SH-SY5Y (cell line): Measurements from ENCODE around the gene SMAGP.

Source experiments
- GATA2 ChIP-seq: IDR thresholded peaks from 2 replicates; pipeline ENCODE4 v1.6.1; 2011; ENCODE audit warnings: mild to moderate bottlenecking, low read depth, low read length
- GATA3 ChIP-seq: IDR thresholded peaks from 2 replicates; pipeline ENCODE4 v1.6.1; 2011; ENCODE audit warnings: low read depth, mild to moderate bottlenecking, low read length, moderate library complexity

- TF ChIP-seq GATA2 (no peak), GATA3 (no peak)
Measured at GRCh38 chr12:51196547-51196946, 73.7 kb downstream of the SMAGP start.
